SU-DHL-6 (cell line): Measurements from ENCODE around the gene UBE2G2.

ENCODE experiments used
- EZH2phosphoT487 ChIP-seq: fragments of 200-600 bp; sonication (generic), shearing (Covaris generic); conservative IDR thresholded peaks from 2 replicates; pipeline ENCODE4 v1.6.1; 2018; ENCODE audit warnings: mild to moderate bottlenecking, antibody characterized with exemption, low read length, moderate library complexity, mixed read lengths
- TF ChIP-seq, protein P1 (sequence below): fragments of 200-600 bp; sonication (generic); IDR thresholded peaks from one replicate; pipeline ENCODE4 v1.5.1; 2017; ENCODE audit warnings: antibody characterized with exemption, mild to moderate bottlenecking, low read length, moderate library complexity; ENCODE audit not compliant: insufficient read depth, poor library complexity, severe bottlenecking

- TF ChIP-seq, protein P1, sequence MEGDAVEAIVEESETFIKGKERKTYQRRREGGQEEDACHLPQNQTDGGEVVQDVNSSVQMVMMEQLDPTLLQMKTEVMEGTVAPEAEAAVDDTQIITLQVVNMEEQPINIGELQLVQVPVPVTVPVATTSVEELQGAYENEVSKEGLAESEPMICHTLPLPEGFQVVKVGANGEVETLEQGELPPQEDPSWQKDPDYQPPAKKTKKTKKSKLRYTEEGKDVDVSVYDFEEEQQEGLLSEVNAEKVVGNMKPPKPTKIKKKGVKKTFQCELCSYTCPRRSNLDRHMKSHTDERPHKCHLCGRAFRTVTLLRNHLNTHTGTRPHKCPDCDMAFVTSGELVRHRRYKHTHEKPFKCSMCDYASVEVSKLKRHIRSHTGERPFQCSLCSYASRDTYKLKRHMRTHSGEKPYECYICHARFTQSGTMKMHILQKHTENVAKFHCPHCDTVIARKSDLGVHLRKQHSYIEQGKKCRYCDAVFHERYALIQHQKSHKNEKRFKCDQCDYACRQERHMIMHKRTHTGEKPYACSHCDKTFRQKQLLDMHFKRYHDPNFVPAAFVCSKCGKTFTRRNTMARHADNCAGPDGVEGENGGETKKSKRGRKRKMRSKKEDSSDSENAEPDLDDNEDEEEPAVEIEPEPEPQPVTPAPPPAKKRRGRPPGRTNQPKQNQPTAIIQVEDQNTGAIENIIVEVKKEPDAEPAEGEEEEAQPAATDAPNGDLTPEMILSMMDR: no peak
- no peak for TF ChIP-seq EZH2phosphoT487
Observed at GRCh38 chr21:44773291-44773932, 28.2 kb downstream of the UBE2G2 start.
